NB4 (cell line): ENCODE data around the gene TENM4.

ENCODE experiments used
- DNase-seq: peaks from one replicate; pipeline ENCODE4 v3.0.0; 2010; ENCODE audit warnings: low read depth
- H3K4me3 ChIP-seq: one replicate; pipeline ENCODE4 v1.5.1; 2011; ENCODE audit warnings: mild to moderate bottlenecking, low read depth, low read length, moderate library complexity
- CTCF ChIP-seq: IDR thresholded peaks from one replicate; pipeline ENCODE4 v1.5.1; 2012; ENCODE audit warnings: low read depth, low read length
- MAX ChIP-seq: IDR thresholded peaks from 2 replicates; pipeline ENCODE4 v1.6.1; 2011; ENCODE audit warnings: low read depth, low read length
- MYC ChIP-seq: IDR thresholded peaks from 2 replicates; pipeline ENCODE4 v1.6.1; 2011; ENCODE audit warnings: low read depth, low read length
- POLR2A ChIP-seq: IDR thresholded peaks from 2 replicates; pipeline ENCODE4 v1.6.1; 2011; ENCODE audit warnings: mild to moderate bottlenecking; ENCODE audit not compliant: insufficient read length; ENCODE audit errors: extremely low read depth

TENM4 gene

GRCh38 chr11:79019277-79019676 lies 421.6 kb downstream of the TENM4 start:
- TF ChIP-seq CTCF (no peak), MYC (no peak), MAX (no peak), POLR2A (no peak)
- H3K4me3 ChIP-seq = no peak overlapping the region
- DNase-seq = no peak

- no peak overlapping the region for H3K4me3 ChIP-seq
- TF ChIP-seq POLR2A (no peak), MAX (no peak), CTCF (no peak), MYC (no peak)
- DNase-seq = no peak
These were observed 422.4 kb downstream of the TENM4 start for GRCh38 chr11:79018371-79018849.

- no peak for TF ChIP-seq CTCF
- no peak for TF ChIP-seq POLR2A
- no peak for TF ChIP-seq MAX
- no peak for TF ChIP-seq MYC
- no peak for DNase-seq
These were observed 423.0 kb downstream of the TENM4 start for GRCh38 chr11:79017811-79018210.

GRCh38 chr11:79013509-79013908 lies 427.3 kb downstream of the TENM4 start:
- no peak overlapping the region for H3K4me3 ChIP-seq
- DNase-seq = no peak
- no peak for TF ChIP-seq POLR2A
- no peak for TF ChIP-seq MYC
- no peak for TF ChIP-seq CTCF
- TF ChIP-seq MAX = no peak

More at GRCh38 chr11:79017811-79018210, 423.0 kb downstream of the TENM4 start:
- no peak overlapping the region for H3K4me3 ChIP-seq

- no peak overlapping the region for H3K4me3 ChIP-seq
- TF ChIP-seq MYC = no peak
- TF ChIP-seq CTCF = no peak
- TF ChIP-seq POLR2A = no peak
- TF ChIP-seq MAX = no peak
- DNase-seq = no peak
These were observed 429.5 kb downstream of the TENM4 start for GRCh38 chr11:79011357-79011756.
